Fibroblast of villous mesenchyme (primary cell): ENCODE data around the gene TM4SF18. TPM values are rescaled to one million over a fixed set of nuclear protein-coding genes. Genes with fewer than 3 reads are reported as not detected.

Source experiments
- DNase-seq: peaks from one replicate; pipeline ENCODE4 v3.0.0-alpha.2; 2010; ENCODE audit warnings: low read depth
- H3K4me3 ChIP-seq: 2 replicates; pipeline ENCODE4 v1.5.1; 2011; ENCODE audit warnings: low read depth, mild to moderate bottlenecking, low read length
- CTCF ChIP-seq: IDR thresholded peaks from 2 replicates; pipeline ENCODE4 v1.5.1; 2012; ENCODE audit warnings: low read depth, mild to moderate bottlenecking, low read length; ENCODE audit not compliant: insufficient read depth
- total RNA-seq: library from RNA; depleted of rRNA; stranded (reverse); fragments of >200 nt; gene quantifications from 2 replicates; pipeline ENCODE4 v1.2.3, GENCODE V29; 2012

TM4SF18 gene
- total RNA-seq, 1 donor, result not detected

GRCh38 chr3:149330609-149331331 lies 2.7 kb downstream of the TM4SF18 start:
- no peak overlapping the region for H3K4me3 ChIP-seq
- no peak for TF ChIP-seq CTCF
- no peak for DNase-seq

DNA sequence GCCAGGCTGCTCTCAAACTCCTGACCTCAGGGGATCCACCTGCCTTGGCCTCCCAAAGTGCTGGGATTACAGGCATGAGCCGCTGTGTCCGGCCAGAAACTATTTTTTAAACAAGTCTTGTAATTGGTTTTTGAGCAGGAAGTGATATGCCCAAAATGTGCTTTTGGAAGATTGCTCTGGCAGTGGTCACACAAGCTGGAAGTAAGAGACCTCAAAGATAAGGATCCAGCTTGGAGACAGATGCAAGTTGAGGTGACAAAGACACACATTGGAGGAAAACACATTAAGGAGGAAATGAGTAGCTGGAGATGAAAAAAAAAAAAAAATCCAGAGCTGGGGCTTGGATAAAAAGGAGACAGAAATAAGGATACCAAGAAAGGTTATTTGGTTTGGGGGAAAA lies 6.3 kb downstream of the TM4SF18 start:
- no peak overlapping the region for H3K4me3 ChIP-seq
- DNase-seq, result no peak
- TF ChIP-seq CTCF, result no peak

- H3K4me3 ChIP-seq, result no peak overlapping the region
- no peak for TF ChIP-seq CTCF
- no peak for DNase-seq
These were observed 7.9 kb downstream of the TM4SF18 start for GRCh38 chr3:149325581-149325980.

- no peak for DNase-seq
- H3K4me3 ChIP-seq, result no peak overlapping the region
- TF ChIP-seq CTCF, result no peak
These were observed 9.1 kb downstream of the TM4SF18 start for GRCh38 chr3:149324332-149324731.

DNA sequence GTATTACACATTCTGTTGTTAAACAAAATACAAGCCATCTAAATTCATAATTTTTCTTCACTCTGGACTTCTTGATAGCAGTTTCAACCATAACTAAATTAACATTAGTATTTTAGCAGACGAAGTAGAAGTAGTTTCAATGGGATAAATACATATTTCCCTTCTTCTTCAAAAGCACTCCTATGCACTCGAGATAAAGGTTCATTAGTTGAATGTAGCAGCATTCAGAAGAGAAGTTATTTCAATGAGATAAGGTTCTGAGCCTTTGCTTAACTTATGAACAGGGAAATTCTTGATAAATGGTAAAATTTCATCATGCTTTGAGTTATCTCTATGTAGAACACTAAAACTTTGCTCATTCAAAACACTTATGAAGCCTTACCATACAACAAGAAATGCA lies 11.8 kb downstream of the TM4SF18 start:
- no peak for DNase-seq
- H3K4me3 ChIP-seq, result no peak overlapping the region
- TF ChIP-seq CTCF, result no peak

- DNase-seq, result no peak
- no peak for TF ChIP-seq CTCF
- H3K4me3 ChIP-seq, result no peak overlapping the region
These were observed 12.3 kb downstream of the TM4SF18 start for GRCh38 chr3:149321136-149321535.

DNA sequence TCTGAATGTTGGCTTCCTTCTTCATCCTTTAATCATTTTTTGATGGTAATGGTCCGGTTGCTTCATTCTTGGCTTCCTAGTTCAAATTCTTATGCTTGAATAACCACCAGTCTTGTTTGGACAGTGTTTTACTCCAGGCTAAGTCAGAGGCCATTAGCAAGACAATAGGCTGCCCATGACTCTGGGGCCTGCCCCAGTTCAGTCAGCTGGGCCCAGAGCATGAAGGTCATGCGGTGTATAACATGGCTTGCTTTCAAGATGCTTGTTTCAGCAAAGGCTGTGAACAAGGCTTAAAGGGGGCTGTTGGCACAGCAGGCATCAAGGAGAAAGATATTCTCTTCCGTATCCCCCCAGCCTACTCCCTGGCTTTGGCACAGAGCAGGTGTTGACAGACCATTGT lies 13.7 kb downstream of the TM4SF18 start:
- TF ChIP-seq CTCF, result no peak
- no peak for DNase-seq
- H3K4me3 ChIP-seq, result no peak overlapping the region
